CD8-positive, alpha-beta memory T cell (primary cell): Measurements from ENCODE around the gene PPP4R3A. TPM values are rescaled to one million over a fixed set of nuclear protein-coding genes. Genes with fewer than 3 reads are reported as not detected.
A peak's percentile ranks its signal among the peaks of the same experiment; 100 is the strongest.
"Not testable (repeated sequence)": the region's sequence is repeated elsewhere in the genome, so short reads cannot be mapped to it uniquely, and the experiment has no call there.

Experiments used
- CTCF ChIA-PET: fragments of 350-600 bp; sonication (Branson Sonifier 250); formaldehyde crosslinking; loops from one replicate; lab custom pipeline; 2021; ENCODE audit warnings: antibody characterized with exemption; lab: Charles Lee
- POLR2A ChIA-PET: fragments of 350-600 bp; sonication (Branson Sonifier 250); formaldehyde crosslinking; loops from one replicate; lab custom pipeline; 2021; ENCODE audit warnings: antibody characterized with exemption; lab: Charles Lee
- DNase-seq, 5 donors: peaks; one replicate each; pipeline versions ENCODE4 v3.0.0 to v3.0.0-alpha.2; 2020 to 2022; ENCODE audit warnings: mixed read lengths in 1 of 5
- H3K27ac ChIP-seq: one replicate; pipeline ENCODE4 v1.7.0; 2013; ENCODE audit warnings: low read depth, mild to moderate bottlenecking, low read length, moderate library complexity
- H3K27me3 ChIP-seq: 2 replicates; pipeline ENCODE4 v1.7.0; 2013; ENCODE audit warnings: low read length, mild to moderate bottlenecking; ENCODE audit not compliant: insufficient read depth, poor library complexity, severe bottlenecking
- H3K36me3 ChIP-seq: 2 replicates; pipeline ENCODE4 v1.7.0; 2013; ENCODE audit warnings: mild to moderate bottlenecking, low read length, moderate library complexity; ENCODE audit not compliant: insufficient read depth
- H3K4me1 ChIP-seq: 2 replicates; pipeline ENCODE4 v1.7.0; 2013; ENCODE audit warnings: mild to moderate bottlenecking, low read length, moderate library complexity; ENCODE audit not compliant: insufficient read depth
- H3K4me3 ChIP-seq: 2 replicates; pipeline ENCODE4 v1.7.0; 2013; ENCODE audit warnings: mild to moderate bottlenecking, low read length
- H3K9me3 ChIP-seq: 2 replicates; pipeline ENCODE4 v1.7.0; 2013; ENCODE audit warnings: mild to moderate bottlenecking, low read length
- H3K27ac Mint-ChIP-seq, 8 donors: one replicate each; pipeline ENCODE4 v1.8.0; 2020 to 2021; ENCODE audit warnings: mixed read lengths in 8 of 8, mild to moderate bottlenecking in 6 of 8, inconsistent platforms in 3 of 8, moderate library complexity in 3 of 8
- H3K27me3 Mint-ChIP-seq, 2 donors: one replicate each; pipeline ENCODE4 v1.8.0; 2020 to 2021; ENCODE audit warnings: mixed read lengths in 2 of 2, mild to moderate bottlenecking in 1 of 2, moderate library complexity in 1 of 2
- H3K36me3 Mint-ChIP-seq, 3 donors: one replicate each; pipeline ENCODE4 v1.8.0; 2020 to 2021; ENCODE audit warnings: mixed read lengths in 3 of 3, inconsistent platforms in 1 of 3, mild to moderate bottlenecking in 1 of 3
- H3K4me1 Mint-ChIP-seq, 3 donors: one replicate each; pipeline ENCODE4 v1.8.0; 2020 to 2021; ENCODE audit warnings: mixed read lengths in 3 of 3, inconsistent platforms in 1 of 3, mild to moderate bottlenecking in 1 of 3
- H3K4me3 Mint-ChIP-seq, 7 donors: one replicate each; pipeline ENCODE4 v1.8.0; 2020 to 2021; ENCODE audit warnings: mixed read lengths in 7 of 7, mild to moderate bottlenecking in 6 of 7, moderate library complexity in 4 of 7, inconsistent platforms in 2 of 7
- H3K9me3 Mint-ChIP-seq, 5 donors: one replicate each; pipeline ENCODE4 v1.8.0; 2020 to 2022; ENCODE audit warnings: mixed read lengths in 5 of 5, mild to moderate bottlenecking in 3 of 5, moderate library complexity in 2 of 5, inconsistent platforms in 1 of 5
- polyA plus RNA-seq: library from polyadenylated mRNA; unstranded; fragments of 300-500 nt; fragmentation: Illumina TruSeq; gene quantifications from one replicate; pipeline ENCODE4 v1.2.3, GENCODE V29; 2021
- total RNA-seq, 2 experiments: library from RNA; stranded (reverse); gene quantifications; one replicate each; pipeline ENCODE4 v1.2.3, GENCODE V29; 2021

Gene PPP4R3A
- total and polyA plus RNA-seq, 3 experiments from 2014 or later = 139 to 159 (median 158) TPM

DNA sequence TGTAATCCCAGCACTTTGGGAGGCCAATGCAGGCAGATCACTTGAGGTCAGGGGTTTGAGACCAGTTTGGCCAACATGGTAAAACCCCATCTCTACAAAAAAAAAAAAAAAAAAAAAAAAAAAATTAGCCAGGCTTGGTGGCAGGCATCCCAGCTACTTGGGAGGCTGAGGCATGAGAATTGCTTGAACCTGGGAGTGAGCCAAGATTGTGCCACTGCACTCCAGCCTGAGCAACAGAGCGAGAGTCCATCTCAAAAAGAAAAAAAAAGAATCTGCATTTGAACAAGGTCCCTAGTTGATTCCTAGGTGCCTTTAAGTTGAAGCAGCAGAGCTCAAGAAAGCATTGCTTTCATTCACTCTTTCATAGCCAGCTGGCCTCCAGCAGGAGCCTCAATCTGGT is 81.2 kb downstream of the PPP4R3A start:
- CTCF ChIA-PET = interaction anchor here (1.0 to 1.2 kb wide), 2 partner anchors 8 to 13 kb away, joined by 3 read pairs; no protein-coding TSS in a partner anchor
- H3K4me3 ChIP-seq, H3K36me3 ChIP-seq, H3K9me3 Mint-ChIP-seq, H3K27me3 ChIP-seq, H3K4me3 Mint-ChIP-seq, POLR2A ChIA-PET, H3K9me3 ChIP-seq, H3K27me3 Mint-ChIP-seq, H3K27ac ChIP-seq, H3K4me1 ChIP-seq, H3K27ac Mint-ChIP-seq, H3K36me3 Mint-ChIP-seq, DNase-seq: not testable (repeated sequence)
- peaks cover 10 to 25% (median 20%) of the 10 kb centered on the region in 3 donors for H3K4me1 Mint-ChIP-seq

DNA sequence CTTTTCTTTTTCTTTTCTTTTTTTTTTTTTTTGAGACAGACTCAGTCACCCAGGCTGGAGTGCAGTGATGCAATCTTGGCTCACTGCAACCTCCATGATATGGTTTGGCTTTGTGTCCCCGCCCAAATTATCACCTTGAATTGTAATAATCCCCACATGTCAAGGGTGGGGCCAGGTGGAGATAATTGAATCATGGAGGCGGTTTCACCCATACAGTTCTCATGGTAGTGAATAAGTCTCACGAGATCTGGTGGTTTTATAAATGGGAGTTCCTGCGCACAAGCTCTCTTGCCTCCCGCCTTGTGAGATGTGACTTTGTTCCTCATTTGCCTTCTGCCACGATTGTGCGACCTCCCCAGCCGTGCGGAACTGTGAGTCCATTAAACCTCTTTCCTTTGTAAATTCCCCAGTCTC is 84.6 kb downstream of the PPP4R3A start:
- not testable (repeated sequence) for H3K36me3 Mint-ChIP-seq, H3K27me3 Mint-ChIP-seq, H3K36me3 ChIP-seq, H3K27ac Mint-ChIP-seq, H3K4me3 ChIP-seq, H3K27me3 ChIP-seq, H3K27ac ChIP-seq, H3K9me3 ChIP-seq, H3K4me3 Mint-ChIP-seq, DNase-seq, H3K4me1 ChIP-seq, H3K9me3 Mint-ChIP-seq
- peaks cover 12 to 32% (median 24%) of the 10 kb centered on the region in 3 donors for H3K4me1 Mint-ChIP-seq
- ChIA-PET CTCF (interaction anchor here (1.0 to 2.2 kb wide), 5 partner anchors 37 to 133 kb away, joined by 3 to 12 read pairs (median 3); no protein-coding TSS in a partner anchor), POLR2A (interaction anchor here (0.5 to 0.6 kb wide), 2 partner anchors 13 to 46 kb away, joined by 3 read pairs; no protein-coding TSS in a partner anchor)

DNA sequence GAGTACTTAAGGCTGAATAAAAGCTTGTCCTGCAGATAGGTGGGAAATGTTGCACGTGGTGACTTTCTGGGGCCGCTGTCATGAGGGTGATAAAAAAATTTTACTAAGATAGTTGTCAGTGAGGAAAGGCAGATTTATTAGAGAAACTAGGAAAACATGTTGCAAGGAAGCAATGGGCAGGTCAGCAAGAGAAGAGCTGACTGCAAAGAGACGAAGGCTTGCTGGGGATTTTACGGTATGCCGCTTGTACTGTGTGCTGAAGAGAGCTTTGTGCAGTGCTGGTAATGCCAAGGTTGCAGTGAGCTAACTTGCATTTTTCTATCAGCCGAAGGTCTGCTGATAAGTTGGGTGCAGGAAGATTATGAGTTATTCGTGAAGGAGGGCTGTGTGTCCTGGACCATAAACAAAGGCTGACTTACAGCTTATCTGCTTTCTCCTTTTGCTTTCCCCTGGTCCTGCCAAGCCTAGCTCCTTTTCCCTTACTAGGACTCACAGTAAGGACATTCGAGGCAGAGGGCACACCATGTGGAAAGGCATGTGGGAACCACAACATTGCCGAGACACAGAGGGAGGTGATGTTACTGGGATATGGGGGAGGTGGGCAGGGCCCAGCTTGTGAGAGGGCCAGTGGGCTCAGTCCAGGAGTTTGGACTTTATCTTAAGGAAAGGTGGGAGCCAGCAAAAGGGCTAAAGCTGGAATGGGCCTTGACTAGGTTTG is 85.1 kb downstream of the PPP4R3A start:
- Mint-ChIP-seq H3K27me3 (no peaks in the 10 kb centered on the region), H3K9me3 (no peaks in the 10 kb centered on the region), H3K4me3 (no peak overlapping the region), H3K4me1 (peaks cover 12 to 32% (median 24%) of the 10 kb centered on the region in 3 donors), H3K36me3 (no peaks in the 10 kb centered on the region), H3K27ac (peak overlapping the region in 1 of 8 donors; percentile 5)
- peaks cover 7% of the 10 kb centered on the region for H3K4me1 ChIP-seq
- CTCF ChIA-PET = interaction anchor here (1.0 to 2.2 kb wide), 7 partner anchors 10 to 132 kb away, joined by 3 to 12 read pairs (median 3); no protein-coding TSS in a partner anchor
- H3K36me3 ChIP-seq = no peaks in the 10 kb centered on the region
- no peak overlapping the region for H3K4me3 ChIP-seq
- no peaks in the 10 kb centered on the region for H3K9me3 ChIP-seq
- no peak overlapping the region for H3K27ac ChIP-seq
- POLR2A ChIA-PET = interaction anchor here (0.5 to 0.7 kb wide), 3 partner anchors 13 to 64 kb away, joined by 3 read pairs; no protein-coding TSS in a partner anchor
- DNase-seq = no peak
- H3K27me3 ChIP-seq = no peaks in the 10 kb centered on the region

DNA sequence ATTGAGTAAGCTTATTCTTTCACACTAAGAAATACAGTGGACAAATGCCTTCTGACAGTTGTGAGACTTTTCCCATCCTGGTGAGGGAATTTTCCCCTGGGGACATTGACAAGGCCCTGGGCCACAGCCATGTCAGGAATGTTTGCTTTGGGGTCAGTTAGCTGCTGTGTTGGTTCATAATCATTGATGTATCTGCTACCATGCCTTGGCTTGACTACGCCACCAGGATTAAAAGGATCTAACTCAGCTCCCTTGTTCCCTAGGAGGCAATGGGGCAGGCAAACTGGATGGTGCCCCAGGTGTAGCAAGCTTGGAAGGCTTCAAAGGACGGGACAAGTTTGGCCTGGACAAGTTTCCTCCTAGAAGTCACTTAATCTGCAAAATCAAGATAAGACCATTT is 89.4 kb downstream of the PPP4R3A start:
- Histone ChIP-seq H3K27me3 (no peaks in the 10 kb centered on the region), H3K27ac (no peak overlapping the region), H3K4me3 (no peak overlapping the region), H3K36me3 (no peaks in the 10 kb centered on the region), H3K4me1 (peaks cover 14% of the 10 kb centered on the region), H3K9me3 (no peaks in the 10 kb centered on the region)
- H3K27ac Mint-ChIP-seq = peak overlapping the region in 3 of 8 donors; percentile 9 to 36 (median 33)
- no peak for DNase-seq
- H3K36me3 Mint-ChIP-seq = peaks cover 4 to 14% (median 6%) of the 10 kb centered on the region in 3 donors
- no peaks in the 10 kb centered on the region for H3K9me3 Mint-ChIP-seq
- ChIA-PET POLR2A (interaction anchor here (0.5 to 1.5 kb wide), 3 partner anchors 21 to 1103 kb away, joined by 3 to 5 read pairs (median 4); no protein-coding TSS in a partner anchor), CTCF (interaction anchor here (0.6 to 12.4 kb wide), 13 partner anchors 8 to 243 kb away, joined by 3 to 211 read pairs (median 4); no protein-coding TSS in a partner anchor)
- peak overlapping the region in 1 of 7 donors; percentile 33 for H3K4me3 Mint-ChIP-seq
- no peaks in the 10 kb centered on the region for H3K27me3 Mint-ChIP-seq
- H3K4me1 Mint-ChIP-seq = peaks cover 17 to 29% (median 18%) of the 10 kb centered on the region in 3 donors

DNA sequence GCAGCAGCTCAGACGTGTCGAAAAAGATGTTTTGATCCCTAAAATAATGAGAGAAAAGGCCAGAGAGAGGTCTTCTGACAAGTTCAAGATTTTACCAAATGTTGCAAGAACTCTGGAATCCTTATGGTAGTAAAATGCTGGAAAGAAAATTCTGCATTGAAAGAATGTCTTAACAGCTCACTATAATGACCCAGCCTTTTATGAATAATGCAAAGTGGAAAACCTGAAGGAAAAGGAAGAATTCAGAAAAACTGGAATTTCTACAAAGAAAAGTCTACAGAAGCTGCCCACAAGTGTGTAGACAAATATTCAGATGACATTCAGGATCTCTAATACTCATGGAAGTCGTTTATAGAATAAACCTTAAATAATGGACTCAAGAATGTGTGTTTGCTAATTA is 90.7 kb downstream of the PPP4R3A start:
- H3K9me3 ChIP-seq = no peaks in the 10 kb centered on the region
- H3K4me3 ChIP-seq = no peak overlapping the region
- H3K36me3 ChIP-seq = no peaks in the 10 kb centered on the region
- H3K36me3 Mint-ChIP-seq = peaks cover 5 to 24% (median 10%) of the 10 kb centered on the region in 3 donors
- peak overlapping the region; percentile 55 to 97 (median 94) for H3K27ac Mint-ChIP-seq
- H3K4me1 Mint-ChIP-seq = peaks cover 25 to 38% (median 27%) of the 10 kb centered on the region in 3 donors
- H3K27me3 Mint-ChIP-seq = no peaks in the 10 kb centered on the region
- ChIA-PET CTCF (interaction anchor here (0.7 to 12.4 kb wide), 23 partner anchors 8 to 246 kb away, joined by 3 to 211 read pairs (median 4); no protein-coding TSS in a partner anchor), POLR2A (interaction anchor here (0.7 to 3.0 kb wide), 3 partner anchors 44 to 102 kb away, joined by 7 to 21 read pairs (median 15); no protein-coding TSS in a partner anchor)
- H3K4me1 ChIP-seq = peaks cover 21% of the 10 kb centered on the region
- H3K9me3 Mint-ChIP-seq = no peaks in the 10 kb centered on the region
- no peak overlapping the region for H3K27ac ChIP-seq
- no peaks in the 10 kb centered on the region for H3K27me3 ChIP-seq
- no peak for DNase-seq
- peak overlapping the region in 6 of 7 donors; percentile 81 to 87 (median 86) for H3K4me3 Mint-ChIP-seq

DNA sequence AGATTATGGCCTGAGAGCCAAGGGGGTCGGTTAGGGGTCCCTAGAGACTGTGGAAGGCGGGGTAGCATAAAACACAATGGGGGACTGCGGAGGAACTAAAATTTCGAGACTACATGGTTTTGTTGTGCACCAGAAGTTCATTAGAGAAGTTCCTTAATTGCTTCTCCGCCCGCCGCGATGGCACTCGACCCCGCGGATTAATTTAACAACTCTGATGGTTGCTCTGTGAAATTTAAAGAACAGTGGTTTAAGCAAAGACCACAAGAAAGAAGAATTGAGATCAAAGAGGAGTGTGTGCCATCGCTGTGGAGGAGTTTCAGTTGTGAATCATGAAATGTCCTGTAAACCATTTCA is 91.1 kb downstream of the PPP4R3A start:
- no peaks in the 10 kb centered on the region for H3K9me3 Mint-ChIP-seq
- Histone ChIP-seq H3K9me3 (no peaks in the 10 kb centered on the region), H3K4me1 (peaks cover 25% of the 10 kb centered on the region), H3K4me3 (peak overlapping the region; percentile 60), H3K27me3 (no peaks in the 10 kb centered on the region), H3K36me3 (no peaks in the 10 kb centered on the region), H3K27ac (no peak overlapping the region)
- CTCF ChIA-PET = interaction anchor here (0.7 to 12.4 kb wide), 30 partner anchors 8 to 246 kb away, joined by 3 to 211 read pairs (median 4); no protein-coding TSS in a partner anchor
- peak overlapping the region; percentile 81 to 93 (median 86) for H3K4me3 Mint-ChIP-seq
- peak in 3 of 5 donors; percentile 82 to 85 (median 83) for DNase-seq
- no peaks in the 10 kb centered on the region for H3K27me3 Mint-ChIP-seq
- POLR2A ChIA-PET = interaction anchor here (0.7 to 4.4 kb wide), 7 partner anchors 19 to 101 kb away, joined by 3 to 35 read pairs (median 7); no protein-coding TSS in a partner anchor
- H3K36me3 Mint-ChIP-seq = peaks cover 5 to 28% (median 10%) of the 10 kb centered on the region in 3 donors
- peaks cover 29 to 43% (median 32%) of the 10 kb centered on the region in 3 donors for H3K4me1 Mint-ChIP-seq
- peak overlapping the region; percentile 55 to 97 (median 94) for H3K27ac Mint-ChIP-seq

DNA sequence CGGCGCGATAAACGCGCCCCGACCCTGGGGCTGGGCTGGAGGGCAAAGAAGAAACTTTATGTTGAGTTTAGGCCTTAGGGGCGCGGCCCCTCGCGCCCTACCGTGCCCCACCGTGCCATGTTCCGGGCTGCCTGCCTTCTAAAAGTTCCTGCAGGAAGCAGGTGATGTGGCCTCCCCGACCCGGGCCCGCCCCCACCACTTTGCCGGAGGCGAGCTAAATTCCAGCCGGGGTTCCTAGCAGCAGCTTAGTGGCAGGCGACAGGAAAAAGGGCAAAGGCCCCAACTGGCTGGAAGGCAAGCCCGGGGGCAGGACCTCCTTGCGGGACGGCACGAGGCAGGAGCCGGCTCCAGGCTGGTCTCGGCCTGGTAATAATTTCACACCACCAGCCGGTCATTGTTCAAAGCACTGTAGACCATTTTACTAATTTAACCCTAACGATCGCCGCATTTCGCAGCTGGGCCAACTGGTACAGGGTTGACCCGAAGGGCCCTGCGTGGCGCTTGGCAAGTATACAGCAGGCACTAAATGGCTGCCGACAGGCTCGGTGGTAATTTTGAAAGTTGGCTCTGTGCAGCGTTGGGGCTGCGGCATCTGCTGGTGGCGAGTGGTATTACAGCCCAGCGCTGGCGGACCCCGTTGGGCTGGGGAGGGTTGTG is 91.6 kb downstream of the PPP4R3A start:
- H3K9me3 ChIP-seq = no peaks in the 10 kb centered on the region
- Mint-ChIP-seq H3K27me3 (no peaks in the 10 kb centered on the region), H3K4me3 (peak overlapping the region; percentile 81 to 93 (median 86)), H3K9me3 (no peaks in the 10 kb centered on the region), H3K27ac (peak overlapping the region; percentile 55 to 97 (median 94)), H3K4me1 (peaks cover 34 to 48% (median 37%) of the 10 kb centered on the region in 3 donors), H3K36me3 (peaks cover 8 to 34% (median 10%) of the 10 kb centered on the region in 3 donors)
- H3K4me1 ChIP-seq = peaks cover 30% of the 10 kb centered on the region
- peak overlapping the region; percentile 29 for H3K27ac ChIP-seq
- ChIA-PET POLR2A (interaction anchor here (0.6 to 5.1 kb wide), 14 partner anchors 10 to 260 kb away, joined by 3 to 58 read pairs (median 7); no protein-coding TSS in a partner anchor), CTCF (interaction anchor here (0.6 to 12.4 kb wide), 32 partner anchors 7 to 245 kb away, joined by 3 to 211 read pairs (median 5); no protein-coding TSS in a partner anchor)
- H3K36me3 ChIP-seq = peaks cover 2% of the 10 kb centered on the region
- H3K4me3 ChIP-seq = peak overlapping the region; percentile 60
- peak; percentile 73 to 88 (median 83) for DNase-seq
- no peaks in the 10 kb centered on the region for H3K27me3 ChIP-seq
